DOHH2 (cell line): ENCODE results near the gene CAMP.

Experiments used
- EZH2phosphoT487 ChIP-seq: fragments of 200-600 bp; sonication (generic); IDR thresholded peaks from 2 replicates; pipeline ENCODE4 v1.6.1; 2017; ENCODE audit warnings: borderline replicate concordance, mild to moderate bottlenecking, antibody characterized with exemption, low read length, moderate library complexity, mixed read lengths
- TF ChIP-seq, protein P1 (sequence below): fragments of 200-600 bp; sonication (generic); IDR thresholded peaks from one replicate; pipeline ENCODE4 v1.5.1; 2014; ENCODE audit warnings: antibody characterized with exemption, mild to moderate bottlenecking, low read depth, low read length; ENCODE audit not compliant: poor library complexity, severe bottlenecking

DNA sequence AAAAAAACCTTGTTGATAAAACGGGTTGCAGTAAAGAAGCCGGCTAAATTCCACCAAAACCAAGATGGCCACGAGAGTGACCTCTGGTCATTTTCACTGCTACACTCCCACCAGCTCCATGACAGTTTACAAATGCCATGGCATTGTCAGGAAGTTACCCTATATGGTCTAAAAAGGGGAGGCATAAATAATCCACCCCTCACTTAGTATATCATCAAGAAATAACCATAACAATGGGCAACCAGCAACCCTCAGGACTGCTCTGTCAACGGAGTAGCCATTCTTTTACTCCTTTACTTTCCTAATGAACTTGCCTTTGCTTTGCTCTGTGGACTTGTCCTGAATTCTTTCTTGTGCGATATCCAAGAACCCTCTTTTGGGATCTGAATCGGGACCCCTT lies 20.7 kb upstream of the CAMP start:
- TF ChIP-seq, protein P1, sequence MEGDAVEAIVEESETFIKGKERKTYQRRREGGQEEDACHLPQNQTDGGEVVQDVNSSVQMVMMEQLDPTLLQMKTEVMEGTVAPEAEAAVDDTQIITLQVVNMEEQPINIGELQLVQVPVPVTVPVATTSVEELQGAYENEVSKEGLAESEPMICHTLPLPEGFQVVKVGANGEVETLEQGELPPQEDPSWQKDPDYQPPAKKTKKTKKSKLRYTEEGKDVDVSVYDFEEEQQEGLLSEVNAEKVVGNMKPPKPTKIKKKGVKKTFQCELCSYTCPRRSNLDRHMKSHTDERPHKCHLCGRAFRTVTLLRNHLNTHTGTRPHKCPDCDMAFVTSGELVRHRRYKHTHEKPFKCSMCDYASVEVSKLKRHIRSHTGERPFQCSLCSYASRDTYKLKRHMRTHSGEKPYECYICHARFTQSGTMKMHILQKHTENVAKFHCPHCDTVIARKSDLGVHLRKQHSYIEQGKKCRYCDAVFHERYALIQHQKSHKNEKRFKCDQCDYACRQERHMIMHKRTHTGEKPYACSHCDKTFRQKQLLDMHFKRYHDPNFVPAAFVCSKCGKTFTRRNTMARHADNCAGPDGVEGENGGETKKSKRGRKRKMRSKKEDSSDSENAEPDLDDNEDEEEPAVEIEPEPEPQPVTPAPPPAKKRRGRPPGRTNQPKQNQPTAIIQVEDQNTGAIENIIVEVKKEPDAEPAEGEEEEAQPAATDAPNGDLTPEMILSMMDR: no peak
- no peak for TF ChIP-seq EZH2phosphoT487
